Left lung (tissue), 10 donors: Measurements from ENCODE around the gene ARMH3. TPM values are rescaled to one million over a fixed set of nuclear protein-coding genes. Genes with fewer than 3 reads are reported as not detected.
"Not testable (repeated sequence)": the region's sequence is repeated elsewhere in the genome, so short reads cannot be mapped to it uniquely, and the experiment has no call there.

Source experiments
- ATAC-seq: fragments of 200-7000 bp; cut with Tn5 transposase; one replicate; pipeline ENCODE4 v1.9.1; 2020; ENCODE audit warnings: moderate library complexity
- DNase-seq, 4 donors: peaks; one replicate each; pipeline ENCODE4 v3.0.0-alpha.2; 2013 to 2020
- H3K27ac ChIP-seq, 2 donors: fragments of 200-600 bp; sonication (generic) in 1 of 2; one replicate each; pipeline versions ENCODE4 v1.5.0 to v1.8.0; 2020 to 2021
- H3K27me3 ChIP-seq, 2 donors: fragments of 200-600 bp; sonication (generic) in 1 of 2; one replicate each; pipeline versions ENCODE4 v1.5.0 to v1.8.0; 2020 to 2021
- H3K36me3 ChIP-seq, 2 donors: fragments of 200-600 bp; sonication (generic) in 1 of 2; one replicate each; pipeline versions ENCODE4 v1.5.0 to v1.8.0; 2020 to 2021
- H3K4me1 ChIP-seq, 2 donors: fragments of 200-600 bp; one replicate each; pipeline ENCODE4 v1.8.0; 2021
- H3K4me3 ChIP-seq, 2 donors: fragments of 200-600 bp; sonication (generic) in 1 of 2; one replicate each; pipeline versions ENCODE4 v1.5.0 to v1.8.0; 2020 to 2021; ENCODE audit warnings: mild to moderate bottlenecking in 1 of 2
- H3K9me3 ChIP-seq, 2 donors: fragments of 200-600 bp; sonication (generic) in 1 of 2; one replicate each; pipeline versions ENCODE4 v1.5.0 to v1.8.0; 2020 to 2021
- CTCF ChIP-seq, 2 donors: fragments of 200-600 bp; sonication (generic) in 1 of 2; IDR thresholded peaks; one replicate each; pipeline versions ENCODE4 v1.5.0 to v1.8.0; 2021; ENCODE audit warnings: antibody characterized with exemption in 2 of 2
- intact Hi-C, 2 donors: fragments of 100-400 bp; cut with DNase I; formaldehyde crosslinking; loops; one replicate each; pipeline versions ENCODE4 v1.11.2 to v1.14.2; 2022
- polyA plus RNA-seq, 6 donors: library from polyadenylated mRNA; unstranded; fragments of 120-200 nt; gene quantifications; one replicate each; pipeline ENCODE4 v1.2.1, GENCODE V29; 2013; ENCODE audit not compliant: insufficient read length in 6 of 6
- total RNA-seq, 2 donors: library from RNA; stranded (reverse); fragmentation: NEBNext Ultra II Directional; extraction: Animal tissue kit (Norgen Biotek cat#: 25700); gene quantifications; one replicate each; pipeline ENCODE4 v1.2.1, GENCODE V29; 2021
- donor health status: DM: no; HTN: yes; CAD: no.
- donor health status: DM: no; HTN: no; CAD: no.

Gene ARMH3
- total and polyA plus RNA-seq, 8 donors = 19.4 to 26.2 (median 23.4) TPM

- no peak for ATAC-seq
- no peak for TF ChIP-seq CTCF (IDR thresholded peaks at IDR 0.05)
- DNase-seq = no peak
- H3K27ac ChIP-seq = no peak overlapping the region
- intact Hi-C loops = loop anchor here in 1 of 2 donors (10.0 kb wide), 1 partner anchor 172 kb away; the partner anchor contains the start of gene KCNIP2
- no peaks in the 10 kb centered on the region for H3K9me3 ChIP-seq
- H3K36me3 ChIP-seq = peaks cover 0 to 89% of the 10 kb centered on the region in 2 donors
- no peak overlapping the region for H3K4me3 ChIP-seq
- H3K4me1 ChIP-seq = no peaks in the 10 kb centered on the region
- H3K27me3 ChIP-seq = no peaks in the 10 kb centered on the region
Observed at GRCh38 chr10:102016416-102016815, 39.6 kb downstream of the ARMH3 start.

GRCh38 chr10:102010961-102011360 lies 45.0 kb downstream of the ARMH3 start:
- TF ChIP-seq CTCF (IDR thresholded peaks at IDR 0.05) = no peak
- DNase-seq = no peak
- Histone ChIP-seq H3K4me1 (peaks cover 0 to 14% of the 10 kb centered on the region in 2 donors), H3K9me3 (no peaks in the 10 kb centered on the region), H3K36me3 (peaks cover 0 to 52% of the 10 kb centered on the region in 2 donors), H3K27me3 (no peaks in the 10 kb centered on the region), H3K4me3 (no peak overlapping the region), H3K27ac (no peak overlapping the region)
- intact Hi-C loops = loop anchor here in 1 of 2 donors (5.0 to 10.0 kb wide), 2 partner anchors 119 to 166 kb away; partner anchors contain the start of gene KCNIP2
- no peak for ATAC-seq

- no peaks in the 10 kb centered on the region for H3K9me3 ChIP-seq
- H3K4me1 ChIP-seq = peaks cover 0 to 14% of the 10 kb centered on the region in 2 donors
- DNase-seq (peak in 3 of 4 donors; percentile 33 to 76 (median 46)), ATAC-seq (peak; percentile 100)
- H3K36me3 ChIP-seq = peaks cover 0 to 58% of the 10 kb centered on the region in 2 donors
- no peak overlapping the region for H3K4me3 ChIP-seq
- no peaks in the 10 kb centered on the region for H3K27me3 ChIP-seq
- peak; percentile 77 to 82 for TF ChIP-seq CTCF (IDR thresholded peaks at IDR 0.05)
- no peak overlapping the region for H3K27ac ChIP-seq
- intact Hi-C loops = loop anchor here in 1 of 2 donors (5.0 to 10.0 kb wide), 2 partner anchors 118 to 165 kb away; partner anchors contain the start of gene KCNIP2
Observed at GRCh38 chr10:102009801-102010425, 46.1 kb downstream of the ARMH3 start.

DNA sequence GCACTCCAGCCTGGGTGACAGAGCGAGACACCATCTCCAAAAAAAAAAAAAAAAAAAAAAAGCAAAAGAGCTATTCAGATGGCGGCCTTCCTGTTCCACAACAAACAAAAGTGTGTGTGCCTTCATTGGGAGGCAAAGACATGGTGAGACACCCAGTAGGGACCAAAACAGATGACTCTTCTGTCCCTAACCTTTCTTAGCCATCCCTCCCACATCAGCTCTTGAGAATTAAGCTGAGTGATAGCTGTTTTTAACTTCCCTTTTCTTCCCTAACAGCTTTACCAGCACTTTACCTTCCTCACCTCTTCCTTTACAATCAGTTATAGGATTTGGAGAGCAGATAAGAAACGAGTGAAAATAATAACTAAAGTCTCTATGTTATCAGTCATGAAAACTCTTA lies 48.2 kb downstream of the ARMH3 start:
- DNase-seq (no peak), ATAC-seq (no peak)
- intact Hi-C loops = no loop called here
- no peaks in the 10 kb centered on the region for H3K9me3 ChIP-seq
- peaks cover 0 to 59% of the 10 kb centered on the region in 2 donors for H3K36me3 ChIP-seq
- no peak for TF ChIP-seq CTCF (IDR thresholded peaks at IDR 0.05)
- no peaks in the 10 kb centered on the region for H3K27me3 ChIP-seq
- no peak overlapping the region for H3K4me3 ChIP-seq
- H3K27ac ChIP-seq = no peak overlapping the region
- peaks cover 0 to 14% of the 10 kb centered on the region in 2 donors for H3K4me1 ChIP-seq

DNA sequence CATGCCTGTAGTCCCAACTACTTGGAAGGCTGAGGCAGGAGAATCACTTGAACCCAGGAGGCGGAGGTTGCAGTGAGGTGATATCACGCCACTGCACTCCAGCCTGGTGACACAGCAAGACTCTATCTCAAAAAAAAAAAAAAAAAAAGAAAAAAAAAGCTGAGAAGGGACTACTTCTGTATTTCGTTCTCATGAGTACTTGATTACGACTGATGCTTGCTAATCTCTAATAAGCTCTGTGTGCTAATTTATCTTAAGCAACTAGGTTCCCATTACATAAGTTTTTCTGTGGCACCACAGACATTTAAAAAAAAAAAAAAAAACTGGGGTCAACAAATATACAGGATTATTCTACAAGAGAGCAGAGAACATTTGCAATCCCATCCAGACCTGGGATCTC lies 48.9 kb downstream of the ARMH3 start:
- ATAC-seq, intact Hi-C loops: not testable (repeated sequence)

More for the DNA sequence above, 48.9 kb downstream of the ARMH3 start:
- H3K4me3 ChIP-seq, DNase-seq, H3K9me3 ChIP-seq, H3K27me3 ChIP-seq, H3K27ac ChIP-seq: not testable (repeated sequence)
- peaks cover 0 to 19% of the 10 kb centered on the region in 2 donors for H3K4me1 ChIP-seq
- peaks cover 0 to 56% of the 10 kb centered on the region in 2 donors for H3K36me3 ChIP-seq
